Stimulated activated CD4-positive, alpha-beta T cell treated with anti-CD3 and anti-CD28 coated beads, Interleukin-12 subunit alpha, Interleukin-12 subunit beta, amount 100 ng/mL, for 24 hours (primary cell): ENCODE results near the gene MON2.
"Not testable (repeated sequence)": the region's sequence is repeated elsewhere in the genome, so short reads cannot be mapped to it uniquely, and the experiment has no call there.

Experiments used
- DNase-seq, 2 experiments: peaks; one replicate each; pipeline ENCODE4 v3.0.0-alpha.2; 2020; ENCODE audit warnings: low read depth in 2 of 2

Gene MON2

DNA sequence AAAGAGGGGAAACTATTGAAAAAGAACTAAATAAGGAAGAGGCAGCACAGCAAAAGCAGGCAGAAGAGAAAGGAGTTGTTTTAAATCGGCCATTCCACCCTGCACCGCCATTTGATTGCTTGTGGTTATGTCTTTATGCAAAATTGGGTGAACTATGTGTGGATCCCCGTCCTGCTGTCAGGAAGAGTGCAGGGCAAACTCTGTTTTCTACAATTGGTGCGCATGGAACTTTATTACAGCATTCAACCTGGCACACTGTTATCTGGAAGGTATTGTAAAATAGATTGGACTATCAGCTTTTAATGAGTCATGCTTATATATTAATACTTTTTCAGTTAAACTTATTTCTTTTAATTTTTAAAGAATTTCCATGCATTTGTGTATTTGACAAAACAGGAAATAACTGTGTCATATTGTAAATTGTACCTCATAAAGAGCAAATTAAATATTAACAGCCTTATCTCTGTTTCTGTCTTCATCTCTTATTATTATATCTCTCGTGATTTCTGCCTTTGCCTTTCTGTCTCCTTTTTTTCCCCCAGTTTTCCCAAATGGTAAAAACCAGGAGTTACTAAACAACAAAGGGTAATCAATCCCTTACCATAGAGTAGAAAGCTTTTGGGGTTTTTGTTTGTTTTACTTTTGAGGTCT is 86.4 kb downstream of the MON2 start:
- DNase-seq = no peak

DNA sequence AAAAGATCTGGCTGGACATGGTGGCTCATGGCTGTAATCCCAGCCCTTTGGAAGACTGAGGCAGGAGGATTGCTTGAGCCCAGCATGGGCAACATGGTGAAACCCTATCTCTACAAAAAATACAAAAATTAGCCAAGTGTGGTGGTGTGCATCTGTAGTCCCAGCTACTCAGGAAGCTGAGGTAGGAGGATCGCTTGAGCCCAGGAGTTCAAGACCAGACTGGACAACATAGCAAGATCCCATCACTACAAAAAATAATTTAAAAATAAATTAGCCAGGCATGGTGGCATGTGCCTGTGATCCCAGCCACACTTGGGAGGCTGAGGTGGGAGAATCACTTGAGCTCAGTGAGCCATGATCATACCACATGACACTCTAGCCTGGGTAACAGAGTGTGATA is 92.7 kb downstream of the MON2 start:
- not testable (repeated sequence) for DNase-seq

DNA sequence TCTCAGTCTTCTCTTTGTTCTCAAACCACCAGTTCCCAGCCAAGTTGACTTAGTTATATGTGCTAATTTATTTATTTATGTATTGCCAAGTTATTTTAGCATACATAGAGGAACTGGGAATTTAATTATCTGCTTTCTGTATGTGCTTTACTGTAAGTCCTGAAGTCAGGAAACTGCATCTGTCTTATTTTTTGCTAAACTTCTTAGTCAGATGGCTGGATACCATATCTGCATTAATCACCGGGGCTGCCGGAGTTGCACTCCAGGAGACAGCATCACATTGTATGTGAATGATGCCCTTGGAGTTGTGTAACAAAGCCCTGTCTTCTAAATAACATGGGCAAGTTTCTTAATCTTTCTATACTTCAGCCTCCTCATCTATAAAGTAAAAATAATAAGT is 96.2 kb downstream of the MON2 start:
- DNase-seq = no peak

DNA sequence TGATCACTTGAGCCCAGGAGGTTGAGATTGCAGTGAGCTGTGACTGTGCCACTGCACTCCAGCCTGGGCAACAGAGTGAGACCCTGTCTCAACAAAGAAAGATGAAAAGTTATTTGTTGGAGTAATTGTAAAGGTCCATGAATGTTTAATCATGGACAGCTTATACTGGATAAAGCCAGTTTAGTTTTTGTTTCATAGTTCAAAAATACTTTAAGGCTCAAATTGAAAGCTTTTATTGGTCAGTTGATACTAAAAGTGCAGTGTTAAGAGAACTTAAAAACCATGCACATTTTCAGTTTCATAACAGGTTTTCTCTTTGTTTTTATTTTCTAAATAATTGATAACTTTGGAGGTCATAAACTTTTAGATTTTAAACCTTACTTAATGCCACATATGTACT is 108.4 kb downstream of the MON2 start:
- no peak for DNase-seq

DNA sequence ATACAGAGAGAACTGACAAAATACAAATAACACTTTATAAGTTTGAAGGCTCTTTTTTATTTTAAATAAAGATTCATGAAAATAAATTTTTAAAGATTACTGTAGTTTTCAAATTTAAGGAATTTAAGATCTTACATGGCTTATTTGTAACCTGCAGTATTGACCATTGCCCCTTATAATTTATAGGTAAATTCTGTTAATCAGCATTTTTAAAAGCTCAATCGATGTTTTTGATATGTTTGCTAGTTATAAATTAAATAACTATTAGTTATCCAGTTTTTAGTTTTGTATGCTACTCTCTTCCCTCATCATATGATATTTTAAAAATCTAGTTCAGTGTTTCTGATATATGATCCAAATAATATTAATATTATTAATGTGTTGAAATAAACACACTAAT is 109.9 kb downstream of the MON2 start:
- DNase-seq = no peak

DNA sequence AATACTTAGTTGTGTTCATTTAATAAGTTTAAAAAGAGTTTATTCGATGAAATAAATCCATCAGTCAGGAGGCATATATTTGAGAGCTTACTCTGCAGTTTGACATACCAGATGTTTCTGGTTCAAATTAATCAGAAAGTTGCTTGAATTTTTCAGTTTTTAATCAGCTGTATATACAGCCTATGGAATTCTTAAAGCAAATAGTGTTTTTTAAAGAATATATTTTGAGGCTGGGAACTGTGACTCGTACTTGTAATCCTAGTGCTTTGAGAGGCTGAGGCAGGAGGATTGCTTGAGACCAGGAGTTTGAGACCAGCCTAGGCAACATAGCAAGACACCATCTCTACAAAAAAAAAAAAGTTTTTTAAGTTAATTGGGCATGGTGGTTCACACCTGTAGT is 112.1 kb downstream of the MON2 start:
- no peak for DNase-seq

DNA sequence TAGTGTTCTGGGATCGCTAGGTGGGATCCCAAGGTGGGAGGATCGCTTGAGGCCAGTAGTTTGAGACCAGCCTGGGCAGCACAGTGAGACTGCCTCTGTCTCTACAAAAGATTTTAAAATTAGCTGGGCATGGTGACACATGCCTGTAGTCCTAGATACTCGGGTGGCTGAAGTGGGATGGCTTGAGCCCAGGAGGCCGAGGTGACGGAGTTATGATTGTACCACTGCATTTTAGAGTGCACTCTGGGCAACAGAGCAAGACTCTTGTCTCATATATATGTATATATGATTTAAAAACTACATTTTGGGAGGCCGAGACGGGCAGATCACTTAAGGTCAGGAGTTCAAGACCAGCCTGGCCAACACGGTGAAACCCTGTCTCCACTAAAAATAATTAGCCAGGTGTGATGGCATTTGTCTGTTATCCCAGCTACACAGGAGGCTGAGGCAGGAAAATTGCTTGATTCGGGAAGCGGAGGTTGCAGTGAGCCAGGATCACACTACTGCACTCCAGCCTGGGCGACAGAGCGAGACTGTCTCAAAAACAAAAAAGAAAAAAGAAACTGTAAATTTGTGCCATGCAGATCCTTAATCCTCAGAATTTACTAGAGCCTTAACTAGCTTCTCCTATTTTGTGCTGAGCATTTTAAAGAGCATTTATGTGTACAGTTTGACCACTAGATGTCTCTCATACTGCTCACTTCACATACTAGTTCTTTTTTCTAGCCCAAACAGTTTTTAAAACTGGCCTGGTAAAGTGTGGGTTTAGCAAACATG is 114.8 kb downstream of the MON2 start:
- DNase-seq = no peak

DNA sequence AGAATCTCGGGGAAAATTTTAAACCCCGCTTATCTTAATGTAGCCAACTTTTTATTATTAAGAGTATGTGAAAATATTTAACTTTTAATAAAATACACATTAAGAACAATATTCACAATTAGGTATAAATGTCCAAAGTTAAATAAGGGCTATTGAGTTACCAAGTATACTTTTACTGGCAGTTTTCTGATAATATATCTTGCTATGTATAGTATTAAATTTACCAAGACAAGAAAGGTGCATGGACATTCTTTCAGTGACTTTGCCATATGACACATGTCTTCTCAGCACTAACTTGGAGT is 115.4 kb downstream of the MON2 start:
- no peak for DNase-seq

DNA sequence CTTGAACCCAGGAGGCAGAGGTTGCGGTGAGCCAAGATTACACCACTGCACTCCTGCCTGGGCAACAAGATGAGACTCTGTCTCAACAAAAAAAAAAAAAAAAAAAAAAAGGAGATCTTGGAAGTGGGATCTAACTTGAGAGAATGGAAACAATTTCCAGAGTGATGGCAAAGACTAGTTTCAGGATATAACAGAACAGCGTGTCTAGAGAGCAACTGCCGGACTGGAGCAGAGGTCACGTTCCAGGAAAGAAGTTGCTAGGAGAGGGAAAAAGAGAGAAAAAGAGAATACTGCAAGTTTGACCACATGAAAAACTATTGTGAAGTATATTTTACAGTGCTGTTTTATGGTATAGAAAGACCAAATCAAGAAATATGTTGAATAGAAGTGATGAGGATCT is 118.0 kb downstream of the MON2 start:
- DNase-seq = no peak

DNA sequence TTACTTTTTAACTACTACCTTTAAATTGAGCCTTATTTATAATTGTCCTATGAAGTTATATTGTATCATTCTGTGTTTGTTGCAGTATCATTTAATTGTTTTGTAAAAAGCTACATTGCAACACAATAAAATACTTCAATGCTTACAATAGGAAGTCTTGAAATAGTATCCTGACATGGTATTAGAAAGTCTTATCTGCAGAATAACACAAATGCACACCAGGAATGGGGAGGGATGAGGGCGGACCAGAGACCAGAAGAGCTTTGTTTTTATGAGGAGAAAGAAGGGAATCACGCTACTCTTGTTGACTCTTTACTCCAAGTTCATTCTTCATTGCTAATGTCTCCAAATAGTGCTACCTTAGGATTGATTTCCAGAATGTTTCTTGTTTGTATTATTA is 120.2 kb downstream of the MON2 start:
- no peak for DNase-seq

DNA sequence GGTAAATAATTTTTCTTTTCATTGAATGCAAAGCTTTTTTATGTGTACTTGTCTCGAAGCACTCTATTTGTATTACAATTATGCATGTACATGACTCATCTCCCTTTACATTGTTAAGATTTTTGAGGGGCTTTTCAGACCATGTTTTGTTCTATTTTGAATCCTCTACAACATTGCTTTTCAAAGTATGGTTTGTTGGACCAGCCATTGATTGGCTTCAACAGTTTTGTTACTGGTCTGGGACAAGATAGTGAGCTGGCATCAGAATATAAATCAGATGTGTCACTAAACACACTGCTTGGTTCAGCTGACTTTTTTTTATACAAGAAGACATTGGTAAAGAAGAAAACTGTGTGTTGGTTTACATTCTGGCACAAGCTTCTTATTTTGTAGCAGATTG is 122.3 kb downstream of the MON2 start:
- no peak for DNase-seq

DNA sequence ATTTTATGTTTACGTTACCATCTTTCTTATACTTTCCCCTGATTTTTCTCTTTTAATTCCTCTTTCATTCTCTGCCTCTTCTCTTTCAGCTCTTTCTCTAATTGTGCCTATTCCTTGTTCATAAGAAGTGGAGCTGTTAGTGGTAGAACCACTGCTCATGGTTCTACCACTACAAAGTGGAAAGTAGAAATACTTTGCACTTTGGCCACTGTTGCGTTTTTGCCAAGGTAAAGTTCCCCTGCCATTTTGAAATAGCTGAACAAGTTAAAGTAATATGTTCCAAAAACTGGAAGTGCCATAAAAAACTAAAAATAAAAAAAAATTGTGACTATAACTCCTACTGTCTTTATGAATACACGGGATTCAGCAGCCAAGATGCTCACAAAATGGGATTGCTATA is 130.6 kb downstream of the MON2 start:
- no peak for DNase-seq

DNA sequence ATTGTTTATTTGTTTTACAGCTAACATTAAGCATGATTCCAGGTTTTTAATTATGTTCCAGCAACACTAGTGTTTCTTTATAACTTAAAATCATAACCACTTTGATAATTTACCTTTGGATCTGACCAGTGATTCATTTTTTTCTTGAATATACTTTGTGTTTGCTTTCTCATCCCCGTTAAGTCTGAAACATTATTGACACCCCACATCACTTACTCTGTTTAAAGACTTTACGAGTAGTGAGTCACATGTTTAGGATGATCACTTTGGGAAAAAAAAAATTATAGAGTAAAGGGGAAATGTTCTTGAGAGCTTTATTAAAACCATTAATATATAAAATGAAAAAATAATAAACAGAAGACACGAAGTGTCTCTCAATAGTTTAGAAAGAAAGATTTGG is 132.2 kb downstream of the MON2 start:
- no peak for DNase-seq

DNA sequence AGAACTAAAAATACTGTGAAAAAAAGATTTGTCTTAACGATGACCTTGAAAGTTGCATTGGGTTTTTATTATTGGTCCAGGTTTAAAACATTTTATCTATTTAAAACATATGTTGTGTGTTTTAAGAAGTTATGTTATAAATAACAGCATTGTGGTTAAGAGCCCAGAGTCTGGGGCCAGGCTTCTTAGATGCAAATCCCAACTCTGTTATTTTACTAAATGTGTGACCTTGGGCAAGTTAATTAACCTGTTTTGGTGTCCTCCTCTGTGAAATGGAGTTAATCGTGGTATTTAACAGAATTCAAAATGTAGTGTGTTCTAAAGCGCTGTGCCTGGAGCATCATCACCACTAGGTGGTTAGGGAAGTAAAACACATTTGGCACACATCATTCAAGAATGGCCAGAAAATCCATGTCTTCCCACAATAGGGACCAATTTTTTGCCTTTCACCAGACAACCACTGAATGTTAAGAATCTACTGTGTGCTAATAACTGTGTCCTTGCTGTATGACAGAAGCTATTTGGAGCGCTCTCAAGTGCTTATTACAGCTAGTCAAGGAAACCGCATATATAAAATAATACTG is 133.3 kb downstream of the MON2 start:
- no peak for DNase-seq

DNA sequence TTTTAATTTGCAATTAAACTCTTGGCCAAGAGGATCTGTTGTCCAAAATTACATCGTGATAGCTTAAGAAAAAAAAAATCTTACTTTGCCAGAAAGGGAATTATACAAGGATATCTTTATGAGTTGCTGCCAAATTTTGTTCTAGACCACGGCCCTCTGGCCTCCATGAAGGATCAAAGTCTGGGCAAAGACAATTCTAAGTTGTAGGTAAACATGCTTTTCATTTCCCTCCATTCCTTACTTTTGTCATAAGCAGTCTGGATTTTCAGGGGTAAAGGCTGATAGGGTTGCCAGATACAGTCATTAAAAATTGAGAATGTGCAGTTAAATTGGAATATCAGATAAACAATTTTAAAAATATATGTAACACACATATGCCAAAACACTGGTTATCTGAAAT is 135.1 kb downstream of the MON2 start:
- DNase-seq = no peak

DNA sequence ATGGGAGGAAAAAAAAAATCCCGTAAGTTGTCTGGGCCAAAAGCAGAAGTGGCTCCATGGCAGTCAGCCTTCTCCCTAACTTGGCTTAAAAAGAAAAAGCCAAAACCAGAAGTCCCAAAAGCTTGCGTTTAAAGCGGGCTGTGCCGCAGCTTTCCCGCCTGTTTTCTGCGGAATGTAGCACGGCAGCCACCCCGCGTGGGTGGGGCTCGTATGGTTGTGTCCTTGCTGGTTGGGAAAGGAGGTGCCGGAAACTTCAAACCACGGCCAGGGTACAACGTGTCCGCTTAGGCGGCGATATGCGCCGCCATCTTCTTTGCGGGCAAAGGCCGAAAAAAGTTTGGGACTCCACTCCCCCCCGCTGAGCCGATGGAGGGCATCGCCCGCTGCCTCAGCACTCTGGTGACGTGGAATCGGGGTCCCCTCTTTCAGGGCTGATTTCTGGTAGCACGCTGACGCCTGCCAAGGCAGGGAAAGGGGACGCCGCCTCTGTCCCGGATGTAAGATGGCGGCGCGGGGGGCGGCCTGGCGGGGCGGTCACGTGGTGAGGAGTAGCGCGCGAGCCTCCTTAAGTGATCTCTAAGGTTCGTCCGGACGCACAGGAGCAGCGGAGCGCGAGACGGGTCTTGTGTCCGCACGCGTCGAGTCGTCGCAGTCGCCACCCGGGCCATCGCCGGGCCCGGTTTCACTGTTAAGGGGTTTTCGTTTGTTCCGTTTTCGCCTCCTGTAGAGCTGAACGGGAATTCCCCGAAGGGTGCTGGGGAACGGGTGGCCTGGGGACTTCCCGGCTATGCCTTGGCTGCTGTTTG is 135.8 kb downstream of the MON2 start:
- peak; percentile 77 to 83 for DNase-seq

DNA sequence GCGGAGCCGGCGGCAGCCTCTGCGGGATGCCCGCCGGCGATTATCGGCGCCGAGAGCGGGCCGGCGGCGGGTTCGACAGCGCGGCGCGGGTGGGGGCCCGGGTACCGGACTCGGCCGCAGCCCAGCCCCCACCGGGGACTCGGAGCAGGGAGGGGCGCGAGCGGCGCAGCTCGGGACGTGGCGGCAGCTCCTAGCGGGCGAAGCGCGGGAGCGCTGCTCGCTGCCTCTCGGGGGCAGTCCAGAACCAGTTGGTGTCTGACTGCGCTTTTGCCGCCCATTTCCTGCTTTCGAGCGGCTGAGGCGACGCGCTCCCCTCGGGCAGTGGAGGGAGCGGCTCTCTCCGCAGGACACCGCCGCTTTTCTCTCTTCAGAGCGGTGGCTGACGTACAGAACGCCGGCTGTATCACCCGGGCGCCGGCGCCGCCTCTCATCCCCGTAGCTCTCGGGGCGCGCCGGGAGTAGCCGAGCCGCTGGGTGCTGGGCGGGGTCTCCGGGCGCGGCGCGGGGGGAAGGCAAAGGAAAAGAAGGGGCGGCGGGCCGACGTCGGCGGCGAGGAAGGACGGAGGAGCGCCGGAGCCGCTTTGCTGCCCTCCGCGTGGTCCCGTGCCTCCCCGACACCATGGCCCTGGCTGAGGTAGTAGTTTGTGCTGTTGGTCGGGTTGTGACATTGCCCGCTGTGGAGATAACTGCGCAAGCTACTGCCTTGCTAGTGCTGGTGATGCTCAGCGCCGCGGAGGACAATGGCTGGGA is 136.6 kb downstream of the MON2 start:
- DNase-seq = peak; percentile 55 to 58

DNA sequence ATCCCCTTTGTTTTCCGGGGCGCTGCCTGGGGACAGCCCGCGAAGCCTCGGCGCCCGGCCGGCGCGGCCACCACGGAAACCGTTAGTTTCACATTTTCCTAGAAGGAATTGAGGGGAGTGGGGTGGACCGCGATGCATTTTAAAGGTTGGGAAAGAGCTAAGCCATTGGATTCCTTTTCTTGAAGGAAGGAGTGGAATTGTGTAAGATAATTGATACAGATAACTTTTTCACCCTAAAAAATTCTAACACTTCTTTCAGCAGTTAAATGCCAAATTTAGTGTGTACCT is 137.1 kb downstream of the MON2 start:
- no peak for DNase-seq

DNA sequence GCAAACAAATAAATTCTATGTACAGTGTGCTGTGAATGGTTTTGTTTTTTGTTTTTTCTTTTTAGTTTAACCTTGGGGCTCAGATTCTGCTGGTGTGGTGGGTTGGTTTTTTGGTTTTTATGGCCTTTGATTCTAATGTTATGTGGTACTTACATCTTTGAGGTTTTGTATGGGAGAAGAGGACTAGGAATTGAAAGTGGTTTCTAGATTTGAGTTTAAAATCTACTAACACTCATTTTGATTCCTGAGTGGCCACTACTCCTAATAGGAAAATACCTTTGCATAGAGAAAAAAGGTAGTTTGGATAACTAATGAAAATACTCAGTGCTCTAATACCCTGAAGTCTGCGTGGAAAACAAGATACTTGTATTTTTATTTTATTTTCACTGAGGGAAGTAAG is 137.7 kb downstream of the MON2 start:
- DNase-seq = no peak

DNA sequence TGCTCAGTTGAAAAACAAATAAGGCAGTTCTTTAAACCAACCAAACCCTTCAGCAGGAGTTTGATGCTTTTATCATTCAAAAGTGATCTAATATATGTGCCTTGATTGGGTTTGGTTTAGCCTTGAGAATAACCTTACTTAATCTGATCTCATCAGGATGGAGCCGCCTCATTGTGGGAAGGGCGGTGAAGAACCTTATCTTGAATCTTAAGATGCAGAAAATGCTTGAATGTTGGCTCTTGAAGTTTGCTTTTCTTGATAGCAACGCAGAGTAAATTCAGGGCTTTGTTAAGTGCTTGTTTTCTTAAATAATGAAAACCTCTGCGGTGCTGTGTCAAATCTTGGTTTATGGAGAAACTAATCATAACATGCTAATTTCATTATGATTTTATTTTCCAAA is 138.2 kb downstream of the MON2 start:
- no peak for DNase-seq

DNA sequence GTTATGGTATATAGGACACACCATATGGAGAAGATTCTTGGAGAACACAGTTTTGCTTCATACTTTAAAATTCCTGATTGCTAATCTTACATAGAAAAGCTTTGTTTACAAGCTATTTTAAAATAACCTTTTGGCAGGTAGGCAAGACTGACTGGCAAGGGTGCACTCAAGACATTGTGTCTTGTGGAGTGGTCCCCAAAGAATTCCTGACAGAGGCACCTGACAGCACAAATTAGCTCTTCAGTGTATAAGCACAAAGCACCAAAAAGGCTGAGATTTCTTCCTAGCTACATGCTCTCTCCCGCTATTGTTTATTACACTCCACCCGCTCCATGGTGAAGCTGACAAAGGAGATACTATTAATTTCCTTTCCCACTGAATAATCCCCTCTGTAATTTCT is 139.4 kb downstream of the MON2 start:
- DNase-seq = no peak

DNA sequence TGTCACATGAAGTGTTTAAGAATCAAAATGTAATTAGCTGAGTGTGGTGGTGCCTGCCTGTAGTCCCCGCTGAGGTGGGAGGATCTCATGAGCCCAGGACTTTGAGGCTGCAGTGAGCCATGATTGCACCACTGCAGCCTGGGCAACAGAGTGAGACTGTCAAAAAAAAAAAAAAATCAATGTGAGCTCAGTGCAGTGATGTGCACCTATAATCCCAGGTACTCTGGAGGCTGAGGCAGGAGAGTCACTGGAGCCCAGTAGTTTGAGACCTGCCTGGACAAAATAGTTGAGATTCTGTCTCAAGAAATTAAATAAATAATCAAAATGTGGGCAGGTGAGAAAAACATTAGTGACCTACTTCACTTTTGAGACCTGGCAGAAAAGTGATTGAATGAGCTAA is 140.0 kb downstream of the MON2 start:
- no peak for DNase-seq
